LNCaP clone FGC (cell line): ENCODE measurements around the gene GTPBP1.

ENCODE experiments used
- DNase-seq: peaks from one replicate; pipeline ENCODE4 v3.0.0-alpha.2; 2011; ENCODE audit warnings: low read depth
- H3K4me3 ChIP-seq: 2 replicates; pipeline ENCODE4 v1.5.1; 2011; ENCODE audit warnings: mild to moderate bottlenecking, low read depth, low read length, control low read depth
- CTCF ChIP-seq: IDR thresholded peaks from 2 replicates; pipeline ENCODE4 v1.5.1; 2012; ENCODE audit warnings: mild to moderate bottlenecking; ENCODE audit not compliant: control insufficient read depth, insufficient read depth; ENCODE audit errors: extremely low read depth

The GTPBP1 gene

GRCh38 chr22:38745676-38746460 lies 40.1 kb downstream of the GTPBP1 start:
- H3K4me3 ChIP-seq = no peak overlapping the region
- DNase-seq = no peak
- TF ChIP-seq CTCF = no peak

- no peak for TF ChIP-seq CTCF
- no peak for DNase-seq
- H3K4me3 ChIP-seq = no peak overlapping the region
These were observed 42.9 kb downstream of the GTPBP1 start for GRCh38 chr22:38748487-38749136.

- TF ChIP-seq CTCF = no peak
- no peak for DNase-seq
- no peak overlapping the region for H3K4me3 ChIP-seq
These were observed 44.4 kb downstream of the GTPBP1 start for GRCh38 chr22:38750104-38750503.

- TF ChIP-seq CTCF = no peak
- no peak for DNase-seq
- no peak overlapping the region for H3K4me3 ChIP-seq
These were observed 44.9 kb downstream of the GTPBP1 start for GRCh38 chr22:38750638-38751037.

- no peak overlapping the region for H3K4me3 ChIP-seq
- DNase-seq = no peak
- no peak for TF ChIP-seq CTCF
These were observed 45.3 kb downstream of the GTPBP1 start for GRCh38 chr22:38751066-38751421.

GRCh38 chr22:38751422-38752346 lies 45.9 kb downstream of the GTPBP1 start:
- TF ChIP-seq CTCF = peak; percentile 20; the same call in 1 of the 2 replicates
- H3K4me3 ChIP-seq = no peak overlapping the region
- DNase-seq = peak; percentile 95
